Endothelial cell of umbilical vein (primary cell): ENCODE measurements around the gene SH3BP5L. TPM values are rescaled to one million over a fixed set of nuclear protein-coding genes. Genes with fewer than 3 reads are reported as not detected.

Source experiments
- BruUV-seq: library from RNA; stranded (reverse); fragments of 400-500 nt; replicated peaks from 2 replicates; lab custom pipeline; 2021; lab: Mats Ljungman, UMichigan
- CTCF ChIA-PET: fragments of 300-600, 350-600 bp; sonication (Branson Sonifier 250); formaldehyde crosslinking; loops from one replicate; lab custom pipeline; 2021; ENCODE audit warnings: antibody characterized with exemption, inconsistent platforms; lab: Charles Lee
- POLR2A ChIA-PET: fragments of 300-600, 350-600 bp; sonication (Branson Sonifier 250); formaldehyde crosslinking; loops from one replicate; lab custom pipeline; 2021; ENCODE audit warnings: antibody characterized with exemption, inconsistent platforms; lab: Charles Lee
- DNase-seq: peaks from one replicate; pipeline ENCODE4 v3.0.0-alpha.2; 2011; ENCODE audit warnings: low read depth, low spot score
- FAIRE-seq: peaks from 2 replicates; lab custom pipeline; 2011; peaks lifted over from hg19 to GRCh38; lab: Jason Lieb, UNC
- H2AFZ ChIP-seq: 2 replicates; pipeline ENCODE4 v1.6.0; 2012; ENCODE audit warnings: low read depth, low read length, control low read depth, inconsistent platforms
- H3K27ac ChIP-seq: 2 replicates; pipeline ENCODE4 v1.5.1; 2011; ENCODE audit warnings: low read depth, mild to moderate bottlenecking, control low read depth, low read length, moderate library complexity; ENCODE audit not compliant: insufficient read depth
- H3K27me3 ChIP-seq, 2 experiments: 2 replicates each; pipeline versions ENCODE4 v1.6.0 to v1.6.1; 2011; ENCODE audit warnings: low read length in 2 of 2, mixed read lengths in 1 of 2; ENCODE audit not compliant: control insufficient read depth in 2 of 2, insufficient read depth in 2 of 2
- H3K36me3 ChIP-seq, 2 experiments: 2 replicates in 1 of 2; 3 replicates in 1 of 2; pipeline ENCODE4 v1.5.1; 2011; ENCODE audit warnings: low read length in 2 of 2, mild to moderate bottlenecking in 1 of 2, moderate library complexity in 1 of 2; ENCODE audit not compliant: control insufficient read depth in 2 of 2, insufficient read depth in 2 of 2; ENCODE audit errors: extremely low read depth in 1 of 2
- H3K4me1 ChIP-seq: 3 replicates; pipeline ENCODE4 v1.5.1; 2011; ENCODE audit warnings: mild to moderate bottlenecking, low read length; ENCODE audit not compliant: control insufficient read depth, insufficient read depth; ENCODE audit errors: extremely low read depth
- H3K4me2 ChIP-seq: 2 replicates; pipeline ENCODE4 v1.6.1; 2011; ENCODE audit warnings: low read length, control low read depth, mixed read lengths; ENCODE audit not compliant: insufficient read depth
- H3K4me3 ChIP-seq, 3 experiments: fragments of 200-600 bp in 1 of 3; sonication (generic), shearing (Covaris generic) in 1 of 3; replicated peaks in 1 of 3; 2 replicates each; pipeline ENCODE4 v1.5.1; 2011 to 2016; ENCODE audit warnings: control low read depth in 3 of 3, low read length in 3 of 3, mild to moderate bottlenecking in 2 of 3, inconsistent platforms in 1 of 3, low read depth in 1 of 3, moderate library complexity in 1 of 3; ENCODE audit not compliant: insufficient read depth in 1 of 3
- H3K79me2 ChIP-seq: 2 replicates; pipeline ENCODE4 v1.6.0; 2012; ENCODE audit warnings: low read length, inconsistent platforms; ENCODE audit not compliant: control insufficient read depth, insufficient read depth
- H3K9ac ChIP-seq: replicated peaks from 2 replicates; pipeline ENCODE3; 2011; ENCODE audit warnings: low read length, control low read depth; ENCODE audit not compliant: insufficient read depth; ENCODE audit errors: extremely low read depth
- H3K9me1 ChIP-seq: replicated peaks from 3 replicates; pipeline ENCODE4 v1.6.0; 2011; ENCODE audit warnings: mild to moderate bottlenecking, low read length; ENCODE audit not compliant: control insufficient read depth, insufficient read depth; ENCODE audit errors: extremely low read depth
- H3K9me3 ChIP-seq: replicated peaks from 2 replicates; pipeline ENCODE4 v1.5.1; 2012; ENCODE audit warnings: low read length, inconsistent platforms; ENCODE audit not compliant: control insufficient read depth, insufficient read depth
- H4K20me1 ChIP-seq: replicated peaks from 2 replicates; pipeline ENCODE3; 2011; ENCODE audit warnings: mild to moderate bottlenecking, low read length; ENCODE audit not compliant: control insufficient read depth, insufficient read depth; ENCODE audit errors: extremely low read depth
- CTCF ChIP-seq, 2 donors: IDR thresholded peaks; 1 replicate in 1 of 2; 2 replicates in 1 of 2; pipeline ENCODE4 v1.5.1; 2011; ENCODE audit warnings: low read length in 2 of 2, mild to moderate bottlenecking in 2 of 2, moderate library complexity in 2 of 2, control low read depth in 1 of 2, inconsistent platforms in 1 of 2, low read depth in 1 of 2; ENCODE audit not compliant: insufficient read depth in 1 of 2; ENCODE audit errors: extremely low read depth in 1 of 2
- EZH2 ChIP-seq: IDR thresholded peaks from 2 replicates; pipeline ENCODE4 v1.6.1; 2012; ENCODE audit warnings: borderline replicate concordance, low read depth, mild to moderate bottlenecking, moderate library complexity, low read length, inconsistent platforms; ENCODE audit not compliant: severe bottlenecking
- FOS ChIP-seq: IDR thresholded peaks from 2 replicates; pipeline ENCODE4 v1.6.1; 2011; ENCODE audit warnings: mild to moderate bottlenecking, low read length, moderate library complexity, borderline replicate concordance; ENCODE audit not compliant: insufficient read depth
- GATA2 ChIP-seq: IDR thresholded peaks from 2 replicates; pipeline ENCODE4 v1.7.0; 2011; ENCODE audit warnings: low read depth, mild to moderate bottlenecking, moderate library complexity, mixed read lengths, low read length; ENCODE audit not compliant: insufficient read length, insufficient read depth
- JUN ChIP-seq: IDR thresholded peaks from 2 replicates; pipeline ENCODE4 v1.6.1; 2011; ENCODE audit warnings: borderline replicate concordance, low read depth; ENCODE audit not compliant: insufficient read length, insufficient read depth
- MAX ChIP-seq: IDR thresholded peaks from 2 replicates; pipeline ENCODE4 v1.6.1; 2011; ENCODE audit not compliant: insufficient read depth, insufficient read length
- MYC ChIP-seq: IDR thresholded peaks from one replicate; pipeline ENCODE4 v1.6.1; 2011; ENCODE audit warnings: mild to moderate bottlenecking, low read depth, low read length
- POLR2A ChIP-seq: IDR thresholded peaks from 2 replicates; pipeline ENCODE4 v1.6.1; 2012; ENCODE audit warnings: low read depth, mild to moderate bottlenecking, control low read depth, low read length
- POLR2AphosphoS5 ChIP-seq: IDR thresholded peaks from 2 replicates; pipeline ENCODE4 v1.6.1; 2012; ENCODE audit warnings: low read depth, mild to moderate bottlenecking, control low read depth, low read length, moderate library complexity; ENCODE audit not compliant: insufficient read depth
- dilution Hi-C: fragments of 300-500 bp; cut with MboI; formaldehyde crosslinking; loops from one replicate; pipeline ENCODE4 v1.15.0; 2019; ENCODE audit warnings: low sequenced_read_pairs; ENCODE audit not compliant: extremely low pct_ligation_motif_present
- intact Hi-C: fragments of 100-400 bp; cut with micrococcal nuclease; formaldehyde crosslinking; loops from one replicate; pipeline ENCODE4 v1.10.0; 2022
- polyA plus RNA-seq, 4 experiments: library from polyadenylated mRNA; depleted of rRNA in 3 of 4; stranded (reverse) in 3 of 4; unstranded in 1 of 4; fragments of >200 nt; gene quantifications; 2 replicates each; pipeline versions ENCODE4 v1.2.1 to v1.2.3, GENCODE V29; 2011 to 2012; ENCODE audit warnings: missing spikeins in 1 of 4
- total RNA-seq: library from RNA; stranded (reverse); gene quantifications from 2 replicates; pipeline ENCODE4 v1.2.3, GENCODE V29; 2021

SH3BP5L gene
- total and polyA plus RNA-seq, 2 donors (not counting 3 experiments of a cell fraction or from before 2014, with no cell fraction given): 24.7 TPM

GRCh38 chr1:248776991-248777390 lies 48.7 kb downstream of the SH3BP5L start:
- H3K36me3 ChIP-seq: no peaks in the 10 kb centered on the region
- dilution Hi-C loops: no loop called here
- no peak for FAIRE-seq
- no peaks in the 10 kb centered on the region for H3K79me2 ChIP-seq
- H3K4me3 ChIP-seq: no peak overlapping the region
- ChIA-PET POLR2A (no interaction called here), CTCF (no interaction called here)
- H3K4me2 ChIP-seq: no peak overlapping the region
- no peaks in the 10 kb centered on the region for H3K4me1 ChIP-seq
- H2AFZ ChIP-seq: no peak overlapping the region
- H3K9me1 ChIP-seq: no peaks in the 10 kb centered on the region
- intact Hi-C loops: no loop called here
- TF ChIP-seq CTCF (IDR thresholded peaks at IDR 0.05; ENCODE audit: extremely low read depth in 1 of 2, insufficient read depth in 1 of 2, low read depth in 1 of 2, low read length in 2 of 2): no peak
- no peak for TF ChIP-seq MAX
- no peak for TF ChIP-seq JUN
- TF ChIP-seq MYC: no peak
- no peak for TF ChIP-seq POLR2A
- TF ChIP-seq EZH2: no peak
- TF ChIP-seq FOS: no peak
- TF ChIP-seq GATA2: no peak
- no peak for TF ChIP-seq POLR2AphosphoS5
- DNase-seq: no peak
- no TSS peak for BruUV-seq
- H4K20me1 ChIP-seq: no peaks in the 10 kb centered on the region
- H3K27ac ChIP-seq: no peak overlapping the region
- H3K9me3 ChIP-seq: no peaks in the 10 kb centered on the region
- H3K27me3 ChIP-seq: no peaks in the 10 kb centered on the region
- no peak overlapping the region for H3K9ac ChIP-seq
